K562 (cell line): Measurements from ENCODE around the gene SUMO3.

ENCODE experiments used
- BRD4 ChIP-seq: fragments of 200-600 bp; sonication (generic); IDR thresholded peaks from 2 replicates; pipeline ENCODE4 v1.6.1; 2017; ENCODE audit warnings: inconsistent platforms
- SREBF2 ChIP-seq: sonication (generic); formaldehyde crosslinking; IDR thresholded peaks from 2 replicates; pipeline ENCODE4 v1.4.0; 2020; ENCODE audit warnings: mild to moderate bottlenecking, missing genetic modification reagents
- TF ChIP-seq, protein P1 (sequence below): fragments of 250-450 bp; sonication (Bioruptor Pico); IDR thresholded peaks from 2 replicates; pipeline ENCODE4 v1.8.0; 2022; ENCODE audit warnings: moderate library complexity, mild to moderate bottlenecking, inconsistent platforms

DNA sequence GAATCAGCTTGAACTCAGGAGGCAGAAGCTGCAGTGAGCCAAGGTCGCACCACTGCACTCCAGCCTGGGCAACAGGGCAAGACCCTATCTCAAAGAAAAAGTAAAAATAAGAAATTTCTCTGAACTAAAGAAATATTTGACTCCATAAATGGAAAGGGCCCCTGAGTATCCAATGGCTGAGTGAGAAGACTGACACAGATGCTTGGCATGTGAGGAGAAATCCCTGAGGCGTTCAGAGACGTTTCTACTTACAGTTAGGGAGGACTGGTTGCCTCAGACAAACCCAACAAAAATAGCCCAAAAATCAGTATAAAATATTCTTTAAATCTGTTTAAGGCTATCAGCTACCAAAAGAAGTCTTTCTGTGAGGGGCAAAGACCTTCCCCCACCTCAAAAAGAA lies 3.0 kb upstream of the SUMO3 start:
- TF ChIP-seq SREBF2 (CRISPR knock-in tag) (no peak), BRD4 (no peak)
- TF ChIP-seq, protein P1, sequence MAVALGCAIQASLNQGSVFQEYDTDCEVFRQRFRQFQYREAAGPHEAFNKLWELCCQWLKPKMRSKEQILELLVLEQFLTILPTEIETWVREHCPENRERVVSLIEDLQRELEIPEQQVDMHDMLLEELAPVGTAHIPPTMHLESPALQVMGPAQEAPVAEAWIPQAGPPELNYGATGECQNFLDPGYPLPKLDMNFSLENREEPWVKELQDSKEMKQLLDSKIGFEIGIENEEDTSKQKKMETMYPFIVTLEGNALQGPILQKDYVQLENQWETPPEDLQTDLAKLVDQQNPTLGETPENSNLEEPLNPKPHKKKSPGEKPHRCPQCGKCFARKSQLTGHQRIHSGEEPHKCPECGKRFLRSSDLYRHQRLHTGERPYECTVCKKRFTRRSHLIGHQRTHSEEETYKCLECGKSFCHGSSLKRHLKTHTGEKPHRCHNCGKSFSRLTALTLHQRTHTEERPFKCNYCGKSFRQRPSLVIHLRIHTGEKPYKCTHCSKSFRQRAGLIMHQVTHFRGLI (CRISPR knock-in tag): no peak
